H4 (cell line): Measurements from ENCODE around the gene KRTAP20-1. TPM values are rescaled to one million over a fixed set of nuclear protein-coding genes. Genes with fewer than 3 reads are reported as not detected.

Experiments used
- DNase-seq: peaks from one replicate; pipeline ENCODE4 v3.0.0-alpha.2; 2015; ENCODE audit warnings: low spot score
- total RNA-seq: library from RNA; depleted of rRNA; stranded (reverse); fragments of >200 nt; shearing (Covaris generic); gene quantifications from 2 replicates; pipeline ENCODE4 v1.2.3, GENCODE V29; 2014; rRNA removed

Gene KRTAP20-1
- total RNA-seq, 1 experiment from 2014 or later = not detected

GRCh38 chr21:30646904-30647414, 30.7 kb downstream of the KRTAP20-1 start:
- no peak for DNase-seq

- DNase-seq = no peak
Observed at GRCh38 chr21:30652891-30653290, 36.7 kb downstream of the KRTAP20-1 start.

Other genes with a start within 250 kb of the KRTAP20-1 start
- not detected in 2 replicates for gene KRTAP13-2, start 244.2 kb upstream of the KRTAP20-1 start, total RNA-seq
- gene KRTAP13-1, start 220.4 kb upstream of the KRTAP20-1 start, total RNA-seq = not detected in 2 replicates
- not detected in 2 replicates for gene KRTAP13-3, start 190.5 kb upstream of the KRTAP20-1 start, total RNA-seq
- gene KRTAP13-4, start 186.2 kb upstream of the KRTAP20-1 start, total RNA-seq = not detected in 2 replicates
- gene KRTAP15-1, start 176.2 kb upstream of the KRTAP20-1 start, total RNA-seq = not detected in 2 replicates
- not detected in 2 replicates for gene KRTAP19-1, start 136.1 kb upstream of the KRTAP20-1 start, total RNA-seq
- gene KRTAP19-2, start 129.0 kb upstream of the KRTAP20-1 start, total RNA-seq = not detected in 2 replicates
- not detected in 2 replicates for gene KRTAP19-3, start 124.4 kb upstream of the KRTAP20-1 start, total RNA-seq
- gene KRTAP19-4, start 119.3 kb upstream of the KRTAP20-1 start, total RNA-seq = not detected in 2 replicates
- gene KRTAP19-5, start 114.3 kb upstream of the KRTAP20-1 start, total RNA-seq = not detected in 2 replicates
- gene KRTAP19-6, start 74.6 kb upstream of the KRTAP20-1 start, total RNA-seq = not detected in 2 replicates
- gene KRTAP19-7, start 55.1 kb upstream of the KRTAP20-1 start, total RNA-seq = not detected in 2 replicates
- not detected in 2 replicates for gene KRTAP22-2, start 26.0 kb upstream of the KRTAP20-1 start, total RNA-seq
- not detected in 2 replicates for gene KRTAP6-3, start 24.0 kb upstream of the KRTAP20-1 start, total RNA-seq
- gene KRTAP6-2, start 17.5 kb upstream of the KRTAP20-1 start, total RNA-seq = not detected in 2 replicates
- gene KRTAP22-1, start 15.3 kb upstream of the KRTAP20-1 start, total RNA-seq = not detected in 2 replicates
- not detected in 2 replicates for gene KRTAP6-1, start 2.5 kb upstream of the KRTAP20-1 start, total RNA-seq
- gene KRTAP20-4, start 4.2 kb downstream of the KRTAP20-1 start, total RNA-seq = not detected in 2 replicates
- not detected in 2 replicates for gene KRTAP20-2, start 18.8 kb downstream of the KRTAP20-1 start, total RNA-seq
- not detected in 2 replicates for gene KRTAP20-3, start 26.4 kb downstream of the KRTAP20-1 start, total RNA-seq
- not detected in 2 replicates for gene KRTAP21-3, start 102.4 kb downstream of the KRTAP20-1 start, total RNA-seq
- not detected in 2 replicates for gene KRTAP21-2, start 130.8 kb downstream of the KRTAP20-1 start, total RNA-seq
- not detected in 2 replicates for gene KRTAP21-1, start 139.0 kb downstream of the KRTAP20-1 start, total RNA-seq
- not detected in 2 replicates for gene KRTAP8-1, start 196.8 kb downstream of the KRTAP20-1 start, total RNA-seq
- not detected in 2 replicates for gene KRTAP7-1, start 213.3 kb downstream of the KRTAP20-1 start, total RNA-seq